SK-N-MC (cell line): ENCODE measurements around the gene TMEM248.
A peak's percentile ranks its signal among the peaks of the same experiment; 100 is the strongest.
"Not testable (repeated sequence)": the region's sequence is repeated elsewhere in the genome, so short reads cannot be mapped to it uniquely, and the experiment has no call there.

ENCODE experiments used
- DNase-seq: peaks from one replicate; pipeline ENCODE4 v3.0.0-alpha.2; 2011; ENCODE audit warnings: low read depth, low spot score
- H3K27ac ChIP-seq: fragments of 200-600 bp; sonication (generic); 2 replicates; pipeline ENCODE4 v1.5.1; 2016; ENCODE audit warnings: mixed run types
- H3K36me3 ChIP-seq: fragments of 200-600 bp; sonication (generic); 2 replicates; pipeline ENCODE4 v1.6.1; 2017; ENCODE audit warnings: antibody characterized with exemption, low read length, mixed read lengths; ENCODE audit not compliant: insufficient read depth
- H3K4me3 ChIP-seq: fragments of 200-600 bp; sonication (generic); 2 replicates; pipeline ENCODE4 v1.5.1; 2016
- H3K9ac ChIP-seq: fragments of 200-600 bp; sonication (generic); 2 replicates; pipeline ENCODE4 v1.8.0; 2017; ENCODE audit warnings: mixed run types, mixed read lengths; ENCODE audit not compliant: insufficient read length
- H3K9me3 ChIP-seq: fragments of 200-600 bp; sonication (generic); 2 replicates; pipeline ENCODE4 v1.6.1; 2017; ENCODE audit warnings: low read depth, mild to moderate bottlenecking, antibody characterized with exemption, low read length, moderate library complexity, mixed read lengths
- EZH2 ChIP-seq: fragments of 200-600 bp; sonication (generic); IDR thresholded peaks from one replicate; pipeline ENCODE4 v1.6.1; 2017; ENCODE audit warnings: antibody characterized with exemption
- FOXP2 ChIP-seq: optimal IDR thresholded peaks from 2 replicates; pipeline ENCODE3; 2011; ENCODE audit warnings: mild to moderate bottlenecking, moderate library complexity; ENCODE audit not compliant: insufficient read depth; ENCODE audit errors: extremely low read length, control extremely low read depth
- POLR2AphosphoS5 ChIP-seq: IDR thresholded peaks from 2 replicates; pipeline ENCODE4 v1.6.1; 2012; ENCODE audit warnings: mild to moderate bottlenecking, low read depth, low read length, borderline replicate concordance

Gene TMEM248

DNA sequence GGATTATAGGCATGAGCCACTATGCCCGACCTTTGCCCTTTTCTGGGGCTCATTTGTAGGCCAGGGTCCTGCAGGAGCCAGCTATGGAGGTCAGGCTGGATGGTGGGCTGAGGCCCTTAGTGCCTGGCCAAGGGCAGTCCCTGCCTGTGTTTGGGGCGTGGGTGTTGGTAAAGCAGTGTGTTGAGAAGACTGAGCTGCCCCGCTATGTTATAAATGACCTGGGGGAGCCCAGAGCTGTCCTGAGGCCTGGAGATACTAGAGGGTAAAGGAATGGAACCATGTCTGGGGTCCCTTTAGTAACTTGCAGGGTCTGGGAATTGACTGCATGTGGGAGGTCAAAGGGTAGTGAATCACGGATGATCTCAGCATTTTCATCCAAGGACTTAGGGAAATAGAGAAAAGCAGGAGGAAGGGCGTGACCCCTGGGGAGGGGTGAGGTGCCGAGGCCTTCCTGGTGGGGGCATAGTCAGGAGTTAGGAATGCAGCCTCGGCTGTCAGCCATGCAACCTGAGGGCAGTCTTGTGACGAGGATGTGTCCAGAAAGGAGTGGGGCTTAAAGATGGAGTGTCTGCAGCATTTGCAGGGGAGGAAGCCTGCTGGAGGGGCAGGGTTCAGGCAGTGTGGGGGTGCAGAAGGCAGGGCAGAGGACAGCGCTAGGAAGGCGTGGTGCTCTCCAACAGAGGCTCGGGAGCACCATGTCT lies 31.5 kb downstream of the TMEM248 start:
- H3K4me3 ChIP-seq: no peak overlapping the region
- no peak overlapping the region for H3K27ac ChIP-seq
- no peak overlapping the region for H3K9ac ChIP-seq
- peaks cover 57% of the 10 kb centered on the region for H3K36me3 ChIP-seq
- TF ChIP-seq EZH2 (no peak), POLR2AphosphoS5 (no peak), FOXP2 (no peak)
- H3K9me3 ChIP-seq: no peaks in the 10 kb centered on the region
- DNase-seq: no peak

DNA sequence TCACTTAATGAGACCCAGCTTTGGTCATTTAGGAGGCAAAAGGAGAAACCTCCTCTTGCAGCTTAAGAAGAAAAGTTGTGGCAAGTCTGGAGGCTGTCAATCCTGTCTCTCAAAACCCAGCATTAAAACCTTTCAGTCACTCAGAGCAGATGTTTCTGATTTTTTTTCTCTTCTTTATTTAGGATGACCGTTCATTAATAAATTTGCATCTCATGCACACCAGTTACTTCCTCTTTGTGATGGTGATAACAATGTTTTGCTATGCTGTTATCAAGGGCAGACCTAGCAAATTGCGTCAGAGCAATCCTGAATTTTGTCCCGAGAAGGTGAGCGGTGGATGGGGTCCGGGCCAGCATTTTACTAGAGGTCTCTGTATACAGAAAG lies 32.0 kb downstream of the TMEM248 start:
- Histone ChIP-seq H3K9me3 (no peaks in the 10 kb centered on the region), H3K27ac (no peak overlapping the region), H3K4me3 (no peak overlapping the region), H3K9ac (no peak overlapping the region), H3K36me3 (peaks cover 58% of the 10 kb centered on the region)
- TF ChIP-seq EZH2 (no peak), POLR2AphosphoS5 (no peak), FOXP2 (no peak)
- no peak for DNase-seq

DNA sequence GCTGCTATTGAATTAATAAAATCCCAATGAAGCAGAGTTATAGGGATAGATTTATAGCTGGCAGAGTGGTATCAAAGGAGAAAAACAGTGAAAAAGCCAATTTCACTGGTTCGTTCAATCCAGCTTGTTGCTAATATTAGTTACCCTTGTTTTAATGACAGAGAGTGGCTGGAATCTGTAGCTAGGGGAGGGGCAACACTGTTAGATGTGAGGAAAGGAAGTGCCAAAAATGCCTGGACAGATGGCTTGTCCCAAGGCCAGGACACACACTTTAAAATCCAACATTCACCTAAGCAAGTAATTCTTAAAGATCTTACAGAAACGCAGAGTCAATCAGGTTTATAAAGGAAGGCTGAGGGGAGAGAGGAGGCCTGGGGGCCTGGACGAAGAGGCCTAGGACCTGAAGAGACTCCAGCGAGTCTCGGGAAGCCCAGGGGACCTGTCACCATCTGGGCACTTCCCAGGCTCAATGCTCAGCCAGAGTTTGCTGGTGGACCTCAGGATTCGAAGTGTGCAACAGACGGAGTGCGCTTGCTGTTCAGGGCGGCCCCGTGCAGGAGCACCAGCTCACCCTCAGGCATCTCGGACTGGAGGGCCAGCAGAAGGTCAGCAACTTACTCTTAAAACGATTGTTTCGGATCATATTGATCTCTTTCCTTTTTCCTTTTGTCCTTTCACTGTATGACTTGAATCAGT lies 36.7 kb downstream of the TMEM248 start:
- no peak for TF ChIP-seq POLR2AphosphoS5
- TF ChIP-seq FOXP2: no peak
- TF ChIP-seq EZH2: no peak

DNA sequence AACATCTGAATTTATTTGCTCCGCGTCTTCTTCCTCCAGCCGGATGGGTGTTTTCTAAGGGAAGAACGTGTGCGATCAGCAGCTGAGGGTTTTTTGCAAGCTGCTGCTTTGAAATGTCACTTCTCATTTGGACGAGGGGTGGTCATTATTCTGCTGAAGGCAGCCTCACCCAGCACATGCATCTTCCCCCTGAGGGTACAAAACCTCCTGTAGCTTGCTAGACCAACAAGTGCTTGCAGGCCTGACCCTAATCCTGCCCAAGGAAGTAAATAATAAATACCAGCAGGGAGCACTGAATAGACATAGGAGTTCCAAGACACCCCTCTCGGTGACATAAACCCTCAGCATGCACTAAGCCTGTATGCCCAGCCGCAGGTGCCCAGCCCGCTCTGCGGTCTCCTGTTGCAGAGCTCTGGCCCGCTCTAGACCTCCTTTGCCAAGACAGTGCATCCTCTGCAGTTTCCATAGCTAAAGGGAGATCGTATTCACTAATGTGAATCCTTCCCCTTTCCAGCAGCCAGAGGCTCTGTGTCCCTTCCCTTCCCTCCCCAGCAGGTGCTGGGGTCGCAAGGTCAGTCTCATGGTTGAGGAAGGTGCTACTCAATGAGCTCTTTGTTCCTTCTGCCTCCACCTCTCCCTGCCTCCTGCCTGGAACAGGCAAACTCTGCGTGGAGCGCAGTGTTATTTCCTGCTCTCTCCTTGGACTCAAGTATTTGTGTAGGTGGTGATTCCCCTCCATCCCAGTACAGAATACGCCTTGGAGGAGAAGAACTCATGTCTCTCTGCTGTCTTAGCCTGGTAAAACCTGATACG lies 37.7 kb downstream of the TMEM248 start:
- H3K27ac ChIP-seq: no peak overlapping the region
- no peak overlapping the region for H3K9ac ChIP-seq
- no peak for DNase-seq
- no peak overlapping the region for H3K4me3 ChIP-seq
- peaks cover 24% of the 10 kb centered on the region for H3K36me3 ChIP-seq
- TF ChIP-seq POLR2AphosphoS5 (no peak), EZH2 (no peak), FOXP2 (no peak)
- no peaks in the 10 kb centered on the region for H3K9me3 ChIP-seq

More for the DNA sequence above, 36.7 kb downstream of the TMEM248 start:
- peaks cover 31% of the 10 kb centered on the region for H3K36me3 ChIP-seq
- no peak overlapping the region for H3K4me3 ChIP-seq
- no peaks in the 10 kb centered on the region for H3K9me3 ChIP-seq
- no peak overlapping the region for H3K27ac ChIP-seq
- no peak for DNase-seq
- H3K9ac ChIP-seq: no peak overlapping the region

DNA sequence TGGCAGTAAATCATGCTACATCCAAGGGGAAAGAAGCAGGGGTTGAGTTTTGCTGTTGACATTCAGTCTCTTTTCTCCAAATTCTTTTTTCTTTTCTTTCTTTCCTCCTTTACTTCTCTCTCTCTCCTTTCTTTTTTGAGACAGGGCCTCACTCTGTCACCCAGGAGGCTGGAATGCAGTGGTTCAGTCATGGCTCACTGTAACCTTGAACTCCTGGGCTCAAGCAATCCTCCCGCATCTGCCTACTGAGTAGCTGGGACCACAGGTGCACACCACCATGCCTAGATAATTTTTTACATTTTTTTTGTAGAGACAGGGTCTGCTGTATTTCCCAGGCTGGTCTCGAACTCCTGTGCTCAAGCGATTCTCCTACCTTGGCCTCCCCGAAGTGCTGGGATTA lies 39.2 kb downstream of the TMEM248 start:
- H3K9ac ChIP-seq: no peak overlapping the region
- H3K27ac ChIP-seq: no peak overlapping the region
- DNase-seq: no peak
- TF ChIP-seq POLR2AphosphoS5: no peak
- TF ChIP-seq EZH2: no peak
- TF ChIP-seq FOXP2: no peak
- no peak overlapping the region for H3K4me3 ChIP-seq
- peaks cover 20% of the 10 kb centered on the region for H3K36me3 ChIP-seq
- no peaks in the 10 kb centered on the region for H3K9me3 ChIP-seq

DNA sequence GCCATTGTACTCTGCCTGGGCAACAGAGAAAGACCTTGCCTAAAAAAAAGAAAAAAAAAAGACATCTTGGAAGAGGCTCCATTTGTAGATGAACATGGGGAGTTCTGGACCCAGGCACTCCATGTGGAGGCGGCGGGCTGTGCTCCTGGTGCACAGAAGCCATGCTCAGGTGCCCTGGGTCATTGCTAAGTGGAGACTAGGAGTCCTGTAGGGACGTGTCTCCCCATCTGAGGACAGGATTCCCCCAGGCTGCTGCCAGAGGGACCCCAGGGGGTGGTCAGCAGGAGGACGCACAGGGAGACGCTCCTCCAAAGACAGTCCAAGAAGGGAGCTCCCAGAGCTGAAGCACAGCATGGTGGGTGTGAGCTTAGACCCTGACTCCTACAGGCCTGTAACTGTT lies 40.1 kb downstream of the TMEM248 start:
- TF ChIP-seq FOXP2 (no peak), POLR2AphosphoS5 (no peak), EZH2 (no peak)
- Histone ChIP-seq H3K27ac (no peak overlapping the region), H3K9ac (no peak overlapping the region), H3K9me3 (no peaks in the 10 kb centered on the region), H3K4me3 (no peak overlapping the region), H3K36me3 (peaks cover 11% of the 10 kb centered on the region; the same call in 1 of the 2 replicates)
- no peak for DNase-seq

DNA sequence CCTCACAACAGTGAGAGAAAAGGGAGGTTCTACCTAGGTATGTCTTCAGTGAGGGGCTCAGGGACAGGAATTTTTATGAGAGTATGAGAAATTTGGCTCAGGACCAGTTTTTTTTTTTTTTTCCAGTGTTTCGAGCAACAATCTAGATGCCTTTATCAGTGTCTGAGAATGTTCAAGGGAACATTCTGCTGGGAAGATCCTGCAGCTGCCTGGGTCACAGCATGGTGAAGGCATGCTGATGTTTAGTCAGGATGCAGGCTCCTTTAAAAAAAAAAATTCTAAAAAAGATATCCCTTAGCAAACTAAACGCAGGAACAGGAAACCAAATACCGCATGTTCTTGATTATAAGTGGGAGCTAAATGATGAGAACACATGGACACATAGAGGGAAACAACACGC lies 43.4 kb downstream of the TMEM248 start:
- H3K9me3 ChIP-seq: no peaks in the 10 kb centered on the region
- TF ChIP-seq FOXP2 (no peak), EZH2 (no peak), POLR2AphosphoS5 (no peak)
- H3K4me3 ChIP-seq: no peak overlapping the region
- H3K27ac ChIP-seq: 0 out of 2 replicates have a peak overlapping the region, but pooled peaks have one; percentile 54
- no peak for DNase-seq
- no peak overlapping the region for H3K9ac ChIP-seq
- no peaks in the 10 kb centered on the region; the same call in 1 of the 2 replicates for H3K36me3 ChIP-seq

DNA sequence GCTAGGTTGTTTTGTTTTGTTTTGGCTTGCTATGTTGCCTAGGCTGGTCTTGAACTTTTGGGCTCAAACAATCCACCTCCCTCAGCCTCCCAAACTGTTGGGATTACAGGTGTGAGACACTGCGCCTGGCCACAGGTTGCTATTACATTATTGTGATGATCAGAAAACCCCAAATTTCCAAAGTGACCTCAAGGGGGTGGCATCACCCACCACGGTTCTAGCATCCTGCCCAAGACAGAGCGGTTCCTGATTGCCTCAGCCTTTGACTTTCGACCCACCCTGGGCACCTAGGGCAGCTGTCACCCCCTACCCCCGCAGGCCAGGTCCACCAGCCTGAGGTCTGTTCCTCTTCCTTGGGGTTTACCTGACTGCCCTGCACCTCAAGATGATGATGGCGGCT lies 46.0 kb downstream of the TMEM248 start:
- TF ChIP-seq EZH2 (no peak), POLR2AphosphoS5 (no peak), FOXP2 (no peak)
- no peak overlapping the region for H3K27ac ChIP-seq
- no peak for DNase-seq
- no peak overlapping the region for H3K4me3 ChIP-seq
- H3K9me3 ChIP-seq: no peaks in the 10 kb centered on the region
- no peak overlapping the region for H3K9ac ChIP-seq
- H3K36me3 ChIP-seq: no peaks in the 10 kb centered on the region

DNA sequence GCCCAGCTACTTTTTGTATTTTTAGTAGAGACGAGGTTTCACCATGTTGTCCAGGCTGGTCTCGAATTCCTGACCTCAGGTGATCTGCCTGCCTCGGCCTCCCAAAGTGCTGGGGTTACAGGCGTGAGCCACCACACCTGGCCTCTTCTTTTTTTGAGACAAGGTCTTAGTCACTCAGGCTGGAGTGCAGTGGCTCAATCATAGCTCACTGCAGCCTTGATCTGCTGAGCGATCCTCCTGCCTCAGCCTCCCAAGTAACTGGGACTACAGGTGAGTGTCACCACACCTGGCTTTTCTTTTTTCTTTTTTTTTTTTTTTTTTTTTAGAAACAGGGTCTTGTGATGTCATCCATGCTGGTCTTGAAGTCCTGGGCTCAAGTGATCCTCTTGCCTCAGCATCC lies 48.0 kb downstream of the TMEM248 start:
- H3K9ac ChIP-seq, H3K27ac ChIP-seq, DNase-seq, H3K4me3 ChIP-seq, H3K9me3 ChIP-seq, H3K36me3 ChIP-seq: not testable (repeated sequence)
